BE2C (cell line): Measurements from ENCODE around the gene LTC4S.

Experiments
- DNase-seq: peaks from one replicate; pipeline ENCODE4 v3.0.0-alpha.2; 2020
- H3K27me3 ChIP-seq: fragments of 250-450 bp; sonication (Bioruptor Pico); 2 replicates; pipeline ENCODE4 v1.5.1; 2020; ENCODE audit warnings: mild to moderate bottlenecking
- H3K36me3 ChIP-seq: fragments of 250-450 bp; sonication (Bioruptor Pico); 2 replicates; pipeline ENCODE4 v1.5.1; 2020; ENCODE audit warnings: mild to moderate bottlenecking
- H3K4me1 ChIP-seq: fragments of 250-450 bp; sonication (Bioruptor Pico); 2 replicates; pipeline ENCODE4 v1.5.1; 2020
- H3K4me3 ChIP-seq: 2 replicates; pipeline ENCODE4 v1.5.1; 2011; ENCODE audit warnings: low read depth, low read length
- H3K9me3 ChIP-seq: fragments of 250-450 bp; sonication (Bioruptor Pico); 2 replicates; pipeline ENCODE4 v1.5.1; 2020
- TF ChIP-seq, protein P1 (sequence below): IDR thresholded peaks from 2 replicates; pipeline ENCODE4 v1.5.1; 2012; ENCODE audit warnings: mild to moderate bottlenecking, low read depth, low read length

LTC4S gene

DNA sequence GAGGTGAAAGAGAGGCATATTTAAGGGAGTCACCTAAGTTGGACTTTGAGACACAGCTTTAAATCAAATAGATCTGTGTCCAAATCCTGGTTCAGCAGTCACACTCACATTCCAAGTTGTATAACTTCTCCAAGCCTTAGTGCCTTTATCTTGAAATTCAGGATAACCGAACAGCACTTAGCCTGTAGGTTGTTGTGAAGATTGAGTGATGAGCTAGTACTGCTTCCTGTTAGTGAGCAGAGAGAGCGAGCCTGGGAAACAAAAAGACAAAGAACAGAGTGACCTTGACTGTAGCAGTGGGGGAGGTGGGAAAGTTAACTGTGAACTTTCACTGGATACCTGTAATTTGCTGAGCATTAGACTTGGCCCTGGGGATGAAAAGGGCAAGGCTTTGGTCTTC, 38.8 kb upstream of the LTC4S start:
- H3K4me3 ChIP-seq: no peak overlapping the region

DNA sequence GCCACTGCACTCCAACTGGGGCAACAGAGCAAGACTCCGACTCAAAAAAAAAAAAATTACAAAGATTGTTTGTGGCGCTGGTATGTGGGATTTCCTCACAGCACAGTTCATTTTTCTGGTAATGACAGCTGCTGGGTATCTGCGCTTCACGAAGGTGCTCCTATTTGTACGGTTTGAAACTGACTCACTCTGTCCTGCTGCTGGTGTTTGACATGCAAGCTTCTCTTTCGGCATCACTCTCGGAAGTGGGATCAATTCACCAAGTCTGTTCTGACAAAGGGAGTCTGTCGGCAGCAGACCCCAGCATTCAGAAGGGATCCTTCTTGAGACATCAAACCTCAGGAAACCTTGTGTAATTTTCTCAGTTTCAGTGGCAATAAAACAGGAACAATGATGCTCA, 34.8 kb upstream of the LTC4S start:
- peaks cover 18% of the 10 kb centered on the region for H3K4me1 ChIP-seq
- TF ChIP-seq, protein P1, sequence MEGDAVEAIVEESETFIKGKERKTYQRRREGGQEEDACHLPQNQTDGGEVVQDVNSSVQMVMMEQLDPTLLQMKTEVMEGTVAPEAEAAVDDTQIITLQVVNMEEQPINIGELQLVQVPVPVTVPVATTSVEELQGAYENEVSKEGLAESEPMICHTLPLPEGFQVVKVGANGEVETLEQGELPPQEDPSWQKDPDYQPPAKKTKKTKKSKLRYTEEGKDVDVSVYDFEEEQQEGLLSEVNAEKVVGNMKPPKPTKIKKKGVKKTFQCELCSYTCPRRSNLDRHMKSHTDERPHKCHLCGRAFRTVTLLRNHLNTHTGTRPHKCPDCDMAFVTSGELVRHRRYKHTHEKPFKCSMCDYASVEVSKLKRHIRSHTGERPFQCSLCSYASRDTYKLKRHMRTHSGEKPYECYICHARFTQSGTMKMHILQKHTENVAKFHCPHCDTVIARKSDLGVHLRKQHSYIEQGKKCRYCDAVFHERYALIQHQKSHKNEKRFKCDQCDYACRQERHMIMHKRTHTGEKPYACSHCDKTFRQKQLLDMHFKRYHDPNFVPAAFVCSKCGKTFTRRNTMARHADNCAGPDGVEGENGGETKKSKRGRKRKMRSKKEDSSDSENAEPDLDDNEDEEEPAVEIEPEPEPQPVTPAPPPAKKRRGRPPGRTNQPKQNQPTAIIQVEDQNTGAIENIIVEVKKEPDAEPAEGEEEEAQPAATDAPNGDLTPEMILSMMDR: no peak
- no peak overlapping the region for H3K4me3 ChIP-seq
- H3K27me3 ChIP-seq: no peaks in the 10 kb centered on the region
- H3K9me3 ChIP-seq: no peaks in the 10 kb centered on the region
- no peaks in the 10 kb centered on the region for H3K36me3 ChIP-seq
- no peak for DNase-seq

More for the DNA sequence above, 38.8 kb upstream of the LTC4S start:
- H3K27me3 ChIP-seq: no peaks in the 10 kb centered on the region
- TF ChIP-seq, protein P1: no peak
- H3K36me3 ChIP-seq: no peaks in the 10 kb centered on the region; the same call in 1 of the 2 replicates
- peaks cover 8% of the 10 kb centered on the region for H3K4me1 ChIP-seq
- no peaks in the 10 kb centered on the region for H3K9me3 ChIP-seq
- DNase-seq: no peak

DNA sequence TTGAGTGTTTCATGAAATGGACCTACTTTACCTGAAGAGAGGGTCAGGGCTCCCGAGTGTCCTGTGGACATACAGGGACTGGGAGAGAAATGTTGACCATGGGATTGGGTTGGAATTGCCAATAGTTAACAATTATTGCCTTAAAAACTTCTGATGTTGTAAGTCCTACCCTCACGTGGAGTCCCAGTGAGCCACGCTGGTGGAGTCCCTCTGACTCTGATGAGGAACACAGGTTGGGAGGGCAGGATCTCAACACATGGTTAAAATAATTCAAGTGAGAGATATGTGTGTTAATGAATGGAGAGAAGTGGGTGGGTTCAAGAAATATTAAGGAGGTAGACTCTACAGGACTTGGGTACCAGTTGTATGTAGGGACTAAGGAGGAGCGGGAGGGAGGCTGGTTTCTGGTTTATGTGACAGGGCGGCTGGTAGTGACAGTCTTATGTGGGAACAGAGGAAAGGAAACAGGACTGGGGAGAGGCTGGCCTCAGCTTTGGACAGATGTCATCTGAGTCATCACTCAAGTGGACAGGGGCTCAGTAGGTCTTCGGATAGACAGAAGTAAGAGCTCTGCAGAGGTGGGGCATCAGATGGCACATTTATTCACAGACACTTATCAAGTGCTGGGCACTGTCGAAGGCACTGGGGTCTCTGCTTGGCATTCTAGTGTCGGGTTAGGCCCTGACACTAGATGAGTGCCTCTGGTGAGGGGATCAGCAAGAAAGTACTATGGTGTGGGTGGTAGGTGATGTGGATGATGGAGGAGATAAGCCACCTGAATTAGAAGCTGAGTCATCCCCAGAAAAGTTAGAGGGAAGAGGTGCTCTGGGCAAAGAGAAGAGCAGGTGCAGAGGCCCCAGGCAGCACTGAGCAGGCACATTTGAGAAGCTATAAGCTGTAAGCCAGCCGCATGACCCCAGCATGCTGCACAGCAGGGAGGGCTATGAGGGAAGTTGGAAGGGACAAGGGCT, 33.9 kb upstream of the LTC4S start:
- TF ChIP-seq, protein P1: no peak
- H3K9me3 ChIP-seq: no peaks in the 10 kb centered on the region
- DNase-seq: no peak
- no peak overlapping the region for H3K4me3 ChIP-seq
- H3K4me1 ChIP-seq: peaks cover 18% of the 10 kb centered on the region
- H3K27me3 ChIP-seq: no peaks in the 10 kb centered on the region
- H3K36me3 ChIP-seq: no peaks in the 10 kb centered on the region

DNA sequence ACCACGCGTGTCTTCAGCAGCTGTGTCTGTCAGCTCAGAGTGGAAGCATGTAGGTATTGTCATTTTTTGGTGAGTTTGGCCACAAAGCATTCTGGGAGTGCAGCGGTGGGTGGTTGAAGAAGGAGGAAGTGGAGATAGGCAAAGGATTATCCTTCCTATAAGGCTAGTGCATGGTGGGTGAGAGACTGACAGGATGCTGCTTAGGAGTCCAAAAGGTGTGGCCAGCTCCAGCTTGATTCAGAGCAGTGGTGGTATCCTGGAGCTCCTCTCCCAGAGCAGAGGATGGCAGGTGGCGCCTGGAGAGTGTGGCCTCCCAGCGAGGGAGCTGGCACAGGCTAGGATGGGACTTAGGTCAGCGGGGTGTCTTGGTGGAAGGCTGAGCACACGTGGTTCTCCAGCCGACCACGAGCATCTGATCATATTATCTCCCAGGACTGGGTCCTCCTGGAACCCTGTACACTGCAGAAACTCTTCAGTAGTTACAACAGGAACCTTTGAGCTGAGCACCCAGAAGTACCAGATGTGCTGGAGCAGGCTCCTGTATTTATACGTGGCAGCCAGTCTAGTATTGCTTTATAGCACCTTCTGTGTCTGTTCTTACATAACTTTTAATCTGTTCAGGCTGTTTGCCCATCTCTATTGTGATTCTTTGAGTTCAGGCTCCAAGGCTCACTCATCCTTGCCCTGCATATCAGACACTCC, 31.6 kb upstream of the LTC4S start:
- peaks cover 20% of the 10 kb centered on the region for H3K36me3 ChIP-seq
- peaks cover 30% of the 10 kb centered on the region for H3K4me1 ChIP-seq
- DNase-seq: peak; percentile 57
- no peak overlapping the region for H3K4me3 ChIP-seq
- H3K27me3 ChIP-seq: no peaks in the 10 kb centered on the region
- H3K9me3 ChIP-seq: no peaks in the 10 kb centered on the region
- TF ChIP-seq, protein P1: no peak

DNA sequence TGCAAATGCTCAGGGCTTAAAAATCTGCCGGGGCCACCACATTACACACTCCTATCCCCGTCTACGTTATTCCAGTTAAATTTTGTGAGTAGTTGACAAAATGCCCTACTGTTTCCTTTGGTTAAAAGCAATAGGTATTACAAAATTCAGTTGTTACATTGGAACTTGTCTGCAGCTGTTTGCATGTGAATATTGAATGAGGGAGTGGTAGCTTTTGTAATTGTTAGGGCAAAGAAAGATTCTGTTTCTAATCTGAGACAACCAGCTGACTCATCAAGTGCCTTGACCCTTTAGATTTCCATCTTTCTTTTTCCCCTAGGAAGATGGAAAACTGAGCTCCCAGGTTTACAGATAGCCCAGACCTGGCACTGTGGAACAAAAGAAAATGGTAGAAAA, 31.0 kb upstream of the LTC4S start:
- TF ChIP-seq, protein P1: no peak
- DNase-seq: no peak
- Histone ChIP-seq H3K36me3 (peaks cover 25% of the 10 kb centered on the region), H3K9me3 (no peaks in the 10 kb centered on the region), H3K4me3 (no peak overlapping the region), H3K4me1 (peaks cover 30% of the 10 kb centered on the region), H3K27me3 (no peaks in the 10 kb centered on the region)
